ENCODE data around the gene HMG20B. TPM values are rescaled to one million over a fixed set of nuclear protein-coding genes. Genes with fewer than 3 reads are reported as not detected.

Gene HMG20B
- polyA plus RNA-seq, 1 donor from 2014 or later = 22.6 TPM

- H3K4me3 ChIP-seq (ENCODE audit: low read length) = peak overlapping the region; percentile 66
- peak overlapping the region; percentile 30 for H3K4me2 ChIP-seq (ENCODE audit: low read length)
- TF ChIP-seq, protein P1, sequence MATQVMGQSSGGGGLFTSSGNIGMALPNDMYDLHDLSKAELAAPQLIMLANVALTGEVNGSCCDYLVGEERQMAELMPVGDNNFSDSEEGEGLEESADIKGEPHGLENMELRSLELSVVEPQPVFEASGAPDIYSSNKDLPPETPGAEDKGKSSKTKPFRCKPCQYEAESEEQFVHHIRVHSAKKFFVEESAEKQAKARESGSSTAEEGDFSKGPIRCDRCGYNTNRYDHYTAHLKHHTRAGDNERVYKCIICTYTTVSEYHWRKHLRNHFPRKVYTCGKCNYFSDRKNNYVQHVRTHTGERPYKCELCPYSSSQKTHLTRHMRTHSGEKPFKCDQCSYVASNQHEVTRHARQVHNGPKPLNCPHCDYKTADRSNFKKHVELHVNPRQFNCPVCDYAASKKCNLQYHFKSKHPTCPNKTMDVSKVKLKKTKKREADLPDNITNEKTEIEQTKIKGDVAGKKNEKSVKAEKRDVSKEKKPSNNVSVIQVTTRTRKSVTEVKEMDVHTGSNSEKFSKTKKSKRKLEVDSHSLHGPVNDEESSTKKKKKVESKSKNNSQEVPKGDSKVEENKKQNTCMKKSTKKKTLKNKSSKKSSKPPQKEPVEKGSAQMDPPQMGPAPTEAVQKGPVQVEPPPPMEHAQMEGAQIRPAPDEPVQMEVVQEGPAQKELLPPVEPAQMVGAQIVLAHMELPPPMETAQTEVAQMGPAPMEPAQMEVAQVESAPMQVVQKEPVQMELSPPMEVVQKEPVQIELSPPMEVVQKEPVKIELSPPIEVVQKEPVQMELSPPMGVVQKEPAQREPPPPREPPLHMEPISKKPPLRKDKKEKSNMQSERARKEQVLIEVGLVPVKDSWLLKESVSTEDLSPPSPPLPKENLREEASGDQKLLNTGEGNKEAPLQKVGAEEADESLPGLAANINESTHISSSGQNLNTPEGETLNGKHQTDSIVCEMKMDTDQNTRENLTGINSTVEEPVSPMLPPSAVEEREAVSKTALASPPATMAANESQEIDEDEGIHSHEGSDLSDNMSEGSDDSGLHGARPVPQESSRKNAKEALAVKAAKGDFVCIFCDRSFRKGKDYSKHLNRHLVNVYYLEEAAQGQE (IDR thresholded peaks at IDR 0.05; ENCODE audit: borderline replicate concordance) = no peak
- TF ChIP-seq, protein P2, sequence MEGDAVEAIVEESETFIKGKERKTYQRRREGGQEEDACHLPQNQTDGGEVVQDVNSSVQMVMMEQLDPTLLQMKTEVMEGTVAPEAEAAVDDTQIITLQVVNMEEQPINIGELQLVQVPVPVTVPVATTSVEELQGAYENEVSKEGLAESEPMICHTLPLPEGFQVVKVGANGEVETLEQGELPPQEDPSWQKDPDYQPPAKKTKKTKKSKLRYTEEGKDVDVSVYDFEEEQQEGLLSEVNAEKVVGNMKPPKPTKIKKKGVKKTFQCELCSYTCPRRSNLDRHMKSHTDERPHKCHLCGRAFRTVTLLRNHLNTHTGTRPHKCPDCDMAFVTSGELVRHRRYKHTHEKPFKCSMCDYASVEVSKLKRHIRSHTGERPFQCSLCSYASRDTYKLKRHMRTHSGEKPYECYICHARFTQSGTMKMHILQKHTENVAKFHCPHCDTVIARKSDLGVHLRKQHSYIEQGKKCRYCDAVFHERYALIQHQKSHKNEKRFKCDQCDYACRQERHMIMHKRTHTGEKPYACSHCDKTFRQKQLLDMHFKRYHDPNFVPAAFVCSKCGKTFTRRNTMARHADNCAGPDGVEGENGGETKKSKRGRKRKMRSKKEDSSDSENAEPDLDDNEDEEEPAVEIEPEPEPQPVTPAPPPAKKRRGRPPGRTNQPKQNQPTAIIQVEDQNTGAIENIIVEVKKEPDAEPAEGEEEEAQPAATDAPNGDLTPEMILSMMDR (IDR thresholded peaks at IDR 0.05; ENCODE audit: poor library complexity, severe bottlenecking) = no peak
- TF ChIP-seq RAD21 (conservative IDR thresholded peaks at IDR 0.05) (no peak), EP300 (conservative IDR thresholded peaks at IDR 0.05; ENCODE audit: poor library complexity, severe bottlenecking) (no peak), MXI1 (conservative IDR thresholded peaks at IDR 0.05; ENCODE audit: poor library complexity, severe bottlenecking) (no peak), SMC3 (conservative IDR thresholded peaks at IDR 0.05; ENCODE audit: poor library complexity) (no peak)
- H3K9ac ChIP-seq (ENCODE audit: low read length) = peak overlapping the region; percentile 45
- no peaks in the 10 kb centered on the region for H3F3A ChIP-seq (ENCODE audit: insufficient read depth, low read length, poor library complexity, severe bottlenecking)
- no peaks in the 10 kb centered on the region for H3K79me2 ChIP-seq (replicated peaks; ENCODE audit: insufficient read depth, low read length)
- no peak overlapping the region for H3K27ac ChIP-seq (ENCODE audit: low read length)
- H3K9me3 ChIP-seq (ENCODE audit: low read length) = no peaks in the 10 kb centered on the region
- H3K27me3 ChIP-seq (ENCODE audit: insufficient read depth, low read depth, low read length) = no peaks in the 10 kb centered on the region
- H3K36me3 ChIP-seq (ENCODE audit: insufficient read depth, low read length) = no peaks in the 10 kb centered on the region
- no peaks in the 10 kb centered on the region for H3K9me2 ChIP-seq (ENCODE audit: insufficient read depth, low read length)
- no peaks in the 10 kb centered on the region for H4K20me1 ChIP-seq (ENCODE audit: insufficient read depth)
- H2AFZ ChIP-seq (ENCODE audit: low read depth, low read length) = no peak overlapping the region
These were observed 3.4 kb downstream of the HMG20B start for GRCh38 chr19:3575949-3576673.

DNA sequence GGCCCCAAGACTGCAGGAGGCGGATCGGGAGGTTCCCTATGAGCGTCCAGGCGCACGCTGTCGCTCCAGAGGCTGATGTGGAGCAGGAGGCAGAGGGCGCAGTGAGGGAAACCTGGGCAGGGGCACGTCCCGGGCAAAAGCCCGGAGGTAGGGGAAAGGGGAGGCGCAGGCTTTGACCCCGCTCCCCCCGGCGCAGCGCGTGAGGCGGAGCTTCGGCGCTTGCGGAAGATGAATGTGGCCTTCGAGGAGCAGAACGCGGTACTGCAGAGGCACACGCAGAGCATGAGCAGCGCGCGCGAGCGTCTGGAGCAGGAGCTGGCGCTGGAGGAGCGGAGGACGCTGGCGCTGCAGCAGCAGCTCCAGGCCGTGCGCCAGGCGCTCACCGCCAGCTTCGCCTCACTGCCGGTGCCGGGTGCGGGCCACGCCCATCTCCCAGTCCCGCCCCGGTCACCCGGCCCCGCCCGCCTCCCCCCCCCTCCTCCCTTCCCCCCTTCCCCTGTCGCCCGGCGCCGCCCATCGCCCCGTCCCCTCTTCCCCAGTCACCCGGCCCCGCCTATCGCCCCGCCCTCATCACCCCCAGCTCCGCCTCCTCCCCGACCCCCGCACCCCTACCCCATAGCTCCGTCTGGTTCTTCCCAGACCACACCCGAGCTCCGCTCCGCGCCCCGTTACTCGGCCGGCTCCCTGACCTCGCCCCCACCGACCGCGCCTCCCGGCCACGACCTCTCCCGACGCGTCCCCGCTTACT is 4.1 kb downstream of the HMG20B start:
- Histone ChIP-seq H3K27ac (ENCODE audit: low read length) (no peak overlapping the region), H3F3A (ENCODE audit: insufficient read depth, low read length, poor library complexity, severe bottlenecking) (no peaks in the 10 kb centered on the region), H3K4me3 (ENCODE audit: low read length) (peak overlapping the region; percentile 66), H3K79me2 (replicated peaks; ENCODE audit: insufficient read depth, low read length) (no peaks in the 10 kb centered on the region), H3K27me3 (ENCODE audit: insufficient read depth, low read depth, low read length) (no peaks in the 10 kb centered on the region), H3K36me3 (ENCODE audit: insufficient read depth, low read length) (no peaks in the 10 kb centered on the region), H3K9me2 (ENCODE audit: insufficient read depth, low read length) (no peaks in the 10 kb centered on the region), H3K9ac (ENCODE audit: low read length) (peak overlapping the region; percentile 45), H3K9me3 (ENCODE audit: low read length) (no peaks in the 10 kb centered on the region), H3K4me2 (ENCODE audit: low read length) (peak overlapping the region; percentile 30), H2AFZ (ENCODE audit: low read depth, low read length) (no peak overlapping the region), H4K20me1 (ENCODE audit: insufficient read depth) (no peaks in the 10 kb centered on the region)
- TF ChIP-seq, protein P2 (IDR thresholded peaks at IDR 0.05; ENCODE audit: poor library complexity, severe bottlenecking) = peak; percentile 13
- TF ChIP-seq MXI1 (conservative IDR thresholded peaks at IDR 0.05; ENCODE audit: poor library complexity, severe bottlenecking) = no peak
- peak; percentile 14 for TF ChIP-seq RAD21 (conservative IDR thresholded peaks at IDR 0.05)
